GM19035 (cell line): ENCODE data around the gene SNAPC2.
"Not testable (repeated sequence)": the region's sequence is repeated elsewhere in the genome, so short reads cannot be mapped to it uniquely, and the experiment has no call there.

Experiments
- ATAC-seq: cut with Tn5 transposase; IDR thresholded peaks from one replicate; pipeline ENCODE4 v1.9.1; 2021; ENCODE audit not compliant: unreplicated experiment

SNAPC2 gene

GRCh38 chr19:7921302-7921966 is 1.3 kb downstream of the SNAPC2 start:
- no peak for ATAC-seq

GRCh38 chr19:7921967-7922835 is 2.1 kb downstream of the SNAPC2 start:
- ATAC-seq = no peak

- no peak for ATAC-seq
Measured at GRCh38 chr19:7922836-7923195, 2.7 kb downstream of the SNAPC2 start.

- no peak for ATAC-seq
Measured at GRCh38 chr19:7923295-7924191, 3.4 kb downstream of the SNAPC2 start.

- no peak for ATAC-seq
Measured at GRCh38 chr19:7924241-7924640, 4.1 kb downstream of the SNAPC2 start.

- no peak for ATAC-seq
Measured at GRCh38 chr19:7924651-7925170, 4.6 kb downstream of the SNAPC2 start.

GRCh38 chr19:7925171-7925851 is 5.2 kb downstream of the SNAPC2 start:
- ATAC-seq = no peak

- no peak for ATAC-seq
Measured at GRCh38 chr19:7926021-7926726, 6.0 kb downstream of the SNAPC2 start, which contains the start of gene CTXN1. TSS of gene CTXN1 (minus strand) at chr19:7926135. CDS start at chr19:7925538, 597 bp downstream.

GRCh38 chr19:7926727-7927604 is 6.8 kb downstream of the SNAPC2 start:
- ATAC-seq = no peak

GRCh38 chr19:7927605-7928333 is 7.6 kb downstream of the SNAPC2 start:
- no peak for ATAC-seq

- no peak for ATAC-seq
Measured at GRCh38 chr19:7928334-7928706, 8.2 kb downstream of the SNAPC2 start.

GRCh38 chr19:7928741-7929701 is 8.9 kb downstream of the SNAPC2 start:
- ATAC-seq = no peak

- not testable (repeated sequence) for ATAC-seq
Measured at GRCh38 chr19:7930030-7930429, 9.9 kb downstream of the SNAPC2 start.

- ATAC-seq = no peak
Measured at GRCh38 chr19:7930765-7931164, 10.6 kb downstream of the SNAPC2 start.

GRCh38 chr19:7931221-7932061 is 11.3 kb downstream of the SNAPC2 start:
- ATAC-seq = no peak

GRCh38 chr19:7932276-7932929 is 12.3 kb downstream of the SNAPC2 start:
- ATAC-seq = no peak
